GM10266 (cell line): ENCODE measurements around the gene TMEM150A.
"Not testable (repeated sequence)": the region's sequence is repeated elsewhere in the genome, so short reads cannot be mapped to it uniquely, and the experiment has no call there.

ENCODE experiments used
- DNase-seq: peaks from one replicate; pipeline ENCODE4 v3.0.0; 2012; ENCODE audit errors: extremely low spot score
- TF ChIP-seq, protein P1 (sequence below): IDR thresholded peaks from 2 replicates; pipeline ENCODE4 v1.5.1; 2012; ENCODE audit warnings: mild to moderate bottlenecking, low read depth; ENCODE audit not compliant: control insufficient read depth, insufficient read depth; ENCODE audit errors: missing control alignments

The TMEM150A gene

DNA sequence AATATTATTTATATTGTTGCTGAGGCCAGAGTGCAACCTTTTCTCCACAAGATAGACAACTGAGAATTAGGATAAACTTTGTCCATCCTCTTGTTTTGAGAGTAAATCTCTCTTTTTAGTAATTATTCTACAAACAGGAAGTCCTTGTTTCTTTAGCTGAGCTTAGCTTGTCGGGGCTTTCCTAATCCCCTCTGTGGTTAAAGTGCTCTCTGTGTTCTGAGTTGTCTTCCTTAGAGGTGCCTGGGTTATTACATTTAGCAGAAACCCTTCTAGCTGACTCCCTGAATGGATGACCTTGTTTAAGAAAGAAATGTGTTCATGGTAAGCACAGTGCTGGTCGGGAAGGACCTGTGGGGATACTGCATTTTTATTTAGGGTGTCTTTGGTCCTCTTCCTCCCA, 26.2 kb upstream of the TMEM150A start:
- TF ChIP-seq, protein P1, sequence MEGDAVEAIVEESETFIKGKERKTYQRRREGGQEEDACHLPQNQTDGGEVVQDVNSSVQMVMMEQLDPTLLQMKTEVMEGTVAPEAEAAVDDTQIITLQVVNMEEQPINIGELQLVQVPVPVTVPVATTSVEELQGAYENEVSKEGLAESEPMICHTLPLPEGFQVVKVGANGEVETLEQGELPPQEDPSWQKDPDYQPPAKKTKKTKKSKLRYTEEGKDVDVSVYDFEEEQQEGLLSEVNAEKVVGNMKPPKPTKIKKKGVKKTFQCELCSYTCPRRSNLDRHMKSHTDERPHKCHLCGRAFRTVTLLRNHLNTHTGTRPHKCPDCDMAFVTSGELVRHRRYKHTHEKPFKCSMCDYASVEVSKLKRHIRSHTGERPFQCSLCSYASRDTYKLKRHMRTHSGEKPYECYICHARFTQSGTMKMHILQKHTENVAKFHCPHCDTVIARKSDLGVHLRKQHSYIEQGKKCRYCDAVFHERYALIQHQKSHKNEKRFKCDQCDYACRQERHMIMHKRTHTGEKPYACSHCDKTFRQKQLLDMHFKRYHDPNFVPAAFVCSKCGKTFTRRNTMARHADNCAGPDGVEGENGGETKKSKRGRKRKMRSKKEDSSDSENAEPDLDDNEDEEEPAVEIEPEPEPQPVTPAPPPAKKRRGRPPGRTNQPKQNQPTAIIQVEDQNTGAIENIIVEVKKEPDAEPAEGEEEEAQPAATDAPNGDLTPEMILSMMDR = no peak
- DNase-seq = peak; percentile 33

DNA sequence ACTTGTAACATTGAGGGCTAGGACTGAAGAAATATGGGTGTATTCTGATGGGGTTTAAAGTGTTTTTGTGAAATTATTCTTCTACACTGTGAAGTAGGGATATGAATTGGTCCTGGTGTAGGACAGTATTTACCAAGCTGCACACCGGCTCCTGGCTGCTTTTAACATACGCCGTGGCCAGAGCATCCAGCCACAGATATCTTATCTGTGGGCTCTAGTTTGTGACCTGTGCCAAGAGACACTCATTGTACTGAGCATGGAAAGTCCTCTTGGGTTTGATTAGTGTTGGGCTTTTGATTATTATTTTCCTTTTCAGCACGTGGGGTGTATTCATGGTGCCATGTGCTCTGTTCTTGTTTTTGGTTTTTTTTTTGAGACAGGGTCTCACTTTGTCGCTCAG, 21.5 kb upstream of the TMEM150A start:
- TF ChIP-seq, protein P1 = no peak
- no peak for DNase-seq

DNA sequence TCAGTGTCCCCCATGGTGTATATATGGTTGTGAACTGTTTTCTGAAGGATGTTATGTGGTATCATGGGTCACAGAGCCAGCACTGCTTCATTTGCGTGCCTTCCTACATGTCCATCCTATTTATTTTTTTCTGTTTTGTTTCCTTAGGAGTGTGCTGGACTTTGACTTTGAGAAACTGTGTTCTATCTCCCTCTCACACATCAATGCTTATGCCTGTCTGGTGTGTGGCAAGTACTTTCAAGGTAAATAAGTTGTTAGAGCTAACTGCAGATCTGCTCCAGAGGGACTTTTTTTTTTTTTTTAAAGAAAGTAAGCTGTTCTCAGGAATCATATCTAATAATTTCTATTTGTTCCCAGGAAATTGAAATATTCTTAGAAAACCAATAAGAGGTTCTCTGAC, 18.8 kb upstream of the TMEM150A start:
- DNase-seq = no peak
- TF ChIP-seq, protein P1 = no peak

DNA sequence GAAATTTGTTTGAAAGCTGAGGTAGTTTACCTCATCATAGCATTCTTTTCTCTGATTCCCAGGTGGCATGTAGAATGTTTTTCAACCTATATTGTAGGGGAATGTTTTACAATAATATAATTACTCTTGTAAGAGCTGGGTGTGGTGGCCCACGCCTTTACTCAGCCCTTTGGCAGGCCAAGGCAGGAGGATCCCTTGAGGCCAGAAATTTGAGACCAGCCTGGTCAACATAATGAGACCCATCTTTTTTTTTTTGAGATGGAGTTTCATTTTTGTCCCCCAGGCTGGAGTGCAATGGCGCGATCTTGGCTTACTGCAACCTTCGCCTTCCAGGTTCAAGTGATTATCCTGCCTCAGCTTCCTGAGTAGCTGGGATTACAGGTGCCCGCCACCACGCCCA, 17.1 kb upstream of the TMEM150A start:
- TF ChIP-seq, protein P1 = no peak
- no peak for DNase-seq

DNA sequence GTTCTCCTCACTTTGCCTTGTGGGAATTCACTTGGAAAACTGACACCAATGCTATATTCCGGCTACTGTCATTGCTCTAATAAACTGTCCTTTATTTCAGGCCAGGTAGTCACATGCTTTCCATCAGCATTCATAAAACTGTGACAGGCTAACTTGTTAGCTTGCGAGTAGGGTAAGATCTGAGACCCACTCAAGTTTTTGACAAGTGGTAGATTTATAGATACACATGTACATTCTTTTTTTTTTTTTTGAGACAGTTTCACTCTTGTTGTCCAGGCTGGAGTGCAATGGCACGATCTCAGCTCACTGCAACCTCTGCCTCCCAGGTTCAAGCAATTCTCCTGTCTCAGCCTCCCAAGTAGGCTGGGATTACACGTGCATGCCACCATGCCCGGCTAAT, 15.2 kb upstream of the TMEM150A start:
- not testable (repeated sequence) for DNase-seq

DNA sequence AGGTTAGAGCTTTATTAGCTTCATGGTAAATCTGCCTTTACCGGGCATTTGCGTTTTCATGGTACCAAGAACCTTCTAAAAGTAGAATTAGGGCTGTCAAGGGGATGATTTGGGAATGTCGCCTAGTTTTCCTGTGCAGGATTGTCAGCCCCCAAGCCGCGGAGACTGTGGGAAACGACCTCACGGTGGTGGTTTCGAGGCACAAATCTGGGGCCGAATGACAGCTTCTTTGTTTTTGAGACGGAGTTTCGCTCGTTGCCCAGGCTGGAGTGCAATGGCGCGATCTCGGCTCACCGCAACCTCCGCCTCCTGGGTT, 12.9 kb upstream of the TMEM150A start:
- no peak for DNase-seq
- TF ChIP-seq, protein P1 = no peak

DNA sequence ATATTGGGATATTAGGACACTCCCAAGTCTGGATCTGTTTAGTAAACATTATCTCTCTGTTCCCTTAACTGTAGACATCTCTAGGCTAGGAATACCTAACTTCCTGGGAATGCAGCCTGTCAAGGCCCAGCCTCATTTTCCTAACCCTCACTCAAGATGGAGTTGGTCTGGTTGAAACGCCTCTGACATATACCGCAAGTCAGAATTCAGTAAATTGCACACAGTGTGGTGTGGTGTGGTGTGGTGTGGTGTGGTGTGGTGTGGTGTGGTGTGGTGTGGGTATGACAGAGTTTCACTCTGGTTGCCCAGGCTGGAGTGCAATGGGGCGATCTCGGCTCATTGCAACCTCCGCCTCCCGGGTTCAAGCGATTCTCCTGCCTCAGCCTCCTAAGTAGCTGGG, 12.3 kb upstream of the TMEM150A start:
- DNase-seq = not testable (repeated sequence)

DNA sequence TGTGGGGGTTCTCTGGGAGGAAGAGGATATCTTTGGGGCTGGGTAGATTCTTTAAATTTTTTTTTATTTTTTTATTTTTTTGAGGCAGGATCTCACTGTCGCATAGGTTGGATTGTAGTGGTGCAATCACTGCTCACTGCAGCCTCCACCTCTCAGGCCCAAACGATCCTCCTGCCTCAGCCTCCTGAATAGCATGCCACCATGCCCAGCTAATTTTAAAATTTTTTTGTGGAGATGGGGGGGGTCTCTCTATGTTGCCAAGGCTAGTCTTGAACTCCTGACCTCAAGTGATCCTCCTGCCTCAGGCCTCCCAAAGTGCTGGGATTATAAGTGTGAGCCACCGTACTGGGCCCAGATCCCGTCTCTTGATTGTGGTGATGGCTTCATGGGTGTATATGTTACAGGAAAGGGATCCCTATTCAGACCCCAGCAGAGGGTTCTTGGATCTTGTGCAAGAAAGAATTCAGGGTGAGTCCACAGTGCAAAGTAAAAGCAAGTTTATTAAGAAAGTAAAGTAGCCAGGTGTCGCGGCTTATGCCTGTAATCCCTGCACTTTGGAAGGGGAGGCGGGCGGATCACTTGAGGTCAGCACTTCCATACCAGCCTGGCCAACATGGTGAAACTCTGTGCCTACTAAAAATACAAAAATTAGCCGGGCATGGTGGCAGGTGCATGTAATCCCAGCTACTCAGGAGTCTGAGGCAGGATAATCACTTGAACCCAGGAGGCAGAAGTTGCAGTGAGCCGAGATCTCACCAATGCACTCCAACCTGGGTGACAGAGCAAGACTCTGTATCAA, 11.4 kb upstream of the TMEM150A start:
- TF ChIP-seq, protein P1 = no peak

More for the DNA sequence above, 11.4 kb upstream of the TMEM150A start:
- no peak for DNase-seq
